HG03460 (cell line): ENCODE measurements around the gene SNX24.

Experiments used
- ATAC-seq: cut with Tn5 transposase; IDR thresholded peaks from one replicate; pipeline ENCODE4 v1.9.1; 2021; ENCODE audit not compliant: unreplicated experiment

SNX24 gene

GRCh38 chr5:122915717-122916461 is 70.5 kb downstream of the SNX24 start:
- ATAC-seq: peak; percentile 80

- ATAC-seq: no peak
Observed at GRCh38 chr5:122916490-122916889, 71.1 kb downstream of the SNX24 start.

GRCh38 chr5:122919969-122920368 is 74.6 kb downstream of the SNX24 start:
- no peak for ATAC-seq

GRCh38 chr5:122921826-122922225 is 76.4 kb downstream of the SNX24 start:
- no peak for ATAC-seq

GRCh38 chr5:122924203-122924602 is 78.8 kb downstream of the SNX24 start:
- ATAC-seq: no peak

GRCh38 chr5:122924719-122925395 is 79.4 kb downstream of the SNX24 start:
- no peak for ATAC-seq

GRCh38 chr5:122929001-122929400 is 83.6 kb downstream of the SNX24 start:
- ATAC-seq: no peak

GRCh38 chr5:122929980-122930379 is 84.6 kb downstream of the SNX24 start:
- no peak for ATAC-seq

GRCh38 chr5:122933956-122934355 is 88.5 kb downstream of the SNX24 start:
- no peak for ATAC-seq

GRCh38 chr5:122936088-122936487 is 90.7 kb downstream of the SNX24 start:
- no peak for ATAC-seq

- no peak for ATAC-seq
Observed at GRCh38 chr5:122937914-122938313, 92.5 kb downstream of the SNX24 start.

GRCh38 chr5:122940890-122941289 is 95.5 kb downstream of the SNX24 start:
- ATAC-seq: no peak

- no peak for ATAC-seq
Observed at GRCh38 chr5:122941737-122942136, 96.3 kb downstream of the SNX24 start.

GRCh38 chr5:122942164-122942914 is 96.9 kb downstream of the SNX24 start:
- no peak for ATAC-seq

GRCh38 chr5:122943050-122943698 is 97.8 kb downstream of the SNX24 start:
- ATAC-seq: no peak

GRCh38 chr5:122944051-122944450 is 98.6 kb downstream of the SNX24 start:
- no peak for ATAC-seq

GRCh38 chr5:122947372-122947771 is 102.0 kb downstream of the SNX24 start:
- no peak for ATAC-seq

- no peak for ATAC-seq
Observed at GRCh38 chr5:122947772-122948171, 102.4 kb downstream of the SNX24 start.

GRCh38 chr5:122948319-122948718 is 102.9 kb downstream of the SNX24 start:
- no peak for ATAC-seq

- ATAC-seq: no peak
Observed at GRCh38 chr5:122951658-122952057, 106.2 kb downstream of the SNX24 start.

GRCh38 chr5:122954719-122955118 is 109.3 kb downstream of the SNX24 start:
- ATAC-seq: no peak
